Measurements from ENCODE around the gene NOS3. TPM values are rescaled to one million over a fixed set of nuclear protein-coding genes. Genes with fewer than 3 reads are reported as not detected.

NOS3 gene
- total and polyA plus RNA-seq, 12 donors: 10.0 to 53.3 (median 13.3) TPM

DNA sequence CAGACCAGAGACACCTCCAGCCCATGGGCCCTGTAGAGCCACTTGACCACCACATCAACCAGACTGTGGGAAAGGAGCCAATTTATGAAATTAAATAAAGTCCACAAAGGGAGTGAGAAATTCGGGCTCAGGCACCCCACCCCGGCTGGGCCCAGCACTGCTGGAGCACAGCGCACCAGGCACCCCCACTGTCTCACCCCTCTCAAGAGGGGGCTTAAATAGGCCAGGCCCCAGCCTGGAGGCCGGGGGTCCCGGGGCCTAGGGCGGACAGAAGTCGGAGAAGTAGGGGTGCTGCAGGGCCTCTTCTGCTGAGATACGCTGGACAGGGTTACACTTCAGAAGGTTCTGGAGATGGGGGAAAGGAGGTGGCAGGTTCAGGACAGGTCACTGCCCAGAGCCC, 62.9 kb downstream of the NOS3 start:
- ATAC-seq (no peak), DNase-seq (no peak)
- H3K27ac ChIP-seq: no peak overlapping the region
- WGBS, 2 donors: 84 to 98% methylated on average over 8 of the region's 8 CpGs
- TF ChIP-seq, protein P1, sequence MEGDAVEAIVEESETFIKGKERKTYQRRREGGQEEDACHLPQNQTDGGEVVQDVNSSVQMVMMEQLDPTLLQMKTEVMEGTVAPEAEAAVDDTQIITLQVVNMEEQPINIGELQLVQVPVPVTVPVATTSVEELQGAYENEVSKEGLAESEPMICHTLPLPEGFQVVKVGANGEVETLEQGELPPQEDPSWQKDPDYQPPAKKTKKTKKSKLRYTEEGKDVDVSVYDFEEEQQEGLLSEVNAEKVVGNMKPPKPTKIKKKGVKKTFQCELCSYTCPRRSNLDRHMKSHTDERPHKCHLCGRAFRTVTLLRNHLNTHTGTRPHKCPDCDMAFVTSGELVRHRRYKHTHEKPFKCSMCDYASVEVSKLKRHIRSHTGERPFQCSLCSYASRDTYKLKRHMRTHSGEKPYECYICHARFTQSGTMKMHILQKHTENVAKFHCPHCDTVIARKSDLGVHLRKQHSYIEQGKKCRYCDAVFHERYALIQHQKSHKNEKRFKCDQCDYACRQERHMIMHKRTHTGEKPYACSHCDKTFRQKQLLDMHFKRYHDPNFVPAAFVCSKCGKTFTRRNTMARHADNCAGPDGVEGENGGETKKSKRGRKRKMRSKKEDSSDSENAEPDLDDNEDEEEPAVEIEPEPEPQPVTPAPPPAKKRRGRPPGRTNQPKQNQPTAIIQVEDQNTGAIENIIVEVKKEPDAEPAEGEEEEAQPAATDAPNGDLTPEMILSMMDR (IDR thresholded peaks at IDR 0.05): no peak
- peaks cover 0 to 7% (median 0%) of the 10 kb centered on the region in 9 donors for H3K36me3 ChIP-seq
- H3K27me3 ChIP-seq: peaks cover 0 to 15% (median 0%) of the 10 kb centered on the region in 7 donors
- intact Hi-C loops (cut with DNase I): loop anchor here in 1 of 10 donors (10.0 kb wide), 1 partner anchor 61 kb away; no protein-coding TSS in a partner anchor
- H3K9me3 ChIP-seq: no peaks in the 10 kb centered on the region
- H3K4me1 ChIP-seq: peaks cover 14 to 28% (median 23%) of the 10 kb centered on the region in 9 donors
- no peak overlapping the region for H3K4me3 ChIP-seq

DNA sequence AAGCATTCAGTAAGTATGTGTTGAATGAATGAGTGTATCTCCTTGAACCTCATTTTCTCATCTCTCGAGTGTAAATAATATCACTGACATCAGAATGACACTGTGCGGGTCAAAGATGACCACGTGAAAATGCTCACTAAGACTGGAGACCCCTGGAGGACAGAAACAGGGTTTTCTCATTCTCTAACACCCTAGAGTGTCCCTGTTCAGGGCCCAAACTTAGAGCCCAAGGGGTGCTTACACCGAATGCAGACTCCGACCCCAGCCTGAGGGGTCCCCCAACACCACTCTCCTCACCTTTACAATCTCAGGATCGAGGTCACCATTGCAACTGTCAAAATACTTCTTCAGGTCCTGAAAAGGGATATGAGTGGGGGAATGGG, 65.5 kb downstream of the NOS3 start:
- WGBS, 2 donors: 87 to 91% methylated on average over 6 of the region's 6 CpGs
- Histone ChIP-seq H3K9me3 (no peaks in the 10 kb centered on the region), H3K4me1 (peaks cover 22 to 40% (median 33%) of the 10 kb centered on the region in 9 donors), H3K36me3 (peaks cover 0 to 7% (median 0%) of the 10 kb centered on the region in 9 donors), H3K4me3 (no peak overlapping the region), H3K27ac (no peak overlapping the region), H3K27me3 (no peaks in the 10 kb centered on the region)
- ATAC-seq (no peak), DNase-seq (no peak)
- intact Hi-C loops (cut with DNase I): loop anchor here in 2 of 10 donors (2.0 to 10.0 kb wide), 2 partner anchors 25 to 59 kb away; no protein-coding TSS in a partner anchor
- TF ChIP-seq, protein P1 (IDR thresholded peaks at IDR 0.05): no peak

- Histone ChIP-seq H3K9me3 (no peaks in the 10 kb centered on the region), H3K27me3 (no peaks in the 10 kb centered on the region), H3K4me3 (peak overlapping the region; percentile 7 to 95 (median 74)), H3K36me3 (peaks cover 0 to 10% (median 0%) of the 10 kb centered on the region in 9 donors), H3K27ac (peak overlapping the region in 1 of 10 donors; percentile 98), H3K4me1 (peaks cover 26 to 42% (median 38%) of the 10 kb centered on the region in 9 donors)
- TF ChIP-seq, protein P1 (IDR thresholded peaks at IDR 0.05): no peak
- WGBS, 2 donors: 40 to 41% methylated on average over 29 of the region's 29 CpGs
- ATAC-seq (no peak), DNase-seq (no peak)
- intact Hi-C loops (cut with DNase I): loop anchor here in 2 of 10 donors (2.0 to 10.0 kb wide), 2 partner anchors 26 to 58 kb away; no protein-coding TSS in a partner anchor
Measured at GRCh38 chr7:151056666-151057505, 66.1 kb downstream of the NOS3 start.

DNA sequence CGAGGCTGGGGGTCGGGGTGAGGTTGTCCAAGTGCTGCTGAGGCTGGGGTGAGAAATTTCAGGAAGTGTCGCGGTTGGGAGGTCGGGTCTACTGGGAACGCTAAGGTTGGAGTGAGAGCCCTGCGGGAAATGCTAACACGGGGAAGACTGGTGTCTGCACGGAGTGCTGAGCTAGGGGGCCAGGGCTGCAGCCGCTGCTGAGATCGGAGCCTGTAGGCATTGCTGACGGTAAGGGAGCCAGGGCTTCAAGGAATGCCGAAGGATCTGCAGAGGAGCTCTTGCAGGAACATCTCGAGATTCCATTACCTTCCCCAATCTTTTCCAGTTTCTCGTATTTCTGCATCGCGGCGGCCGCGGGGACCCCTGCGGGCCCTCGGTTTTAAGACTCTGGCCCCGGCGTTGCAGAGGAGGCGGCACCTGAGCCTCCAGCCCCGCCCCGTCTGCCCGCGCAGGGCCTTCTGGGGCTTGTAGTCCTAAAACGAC, 66.7 kb downstream of the NOS3 start, which contains the start of gene CDK5:
CDK5 (minus strand) TSS at position 392 of the 483 bp plus-strand sequence; CDS start at position 343, 49 bp downstream.
- ATAC-seq: peak in 5 of 8 donors; percentile 0 to 1 (median 1)
- WGBS, 2 donors: 0 to 1% methylated on average over 30 of the region's 30 CpGs

More for the DNA sequence above, 66.7 kb downstream of the NOS3 start, which contains the start of gene CDK5:
- intact Hi-C loops (cut with DNase I): loop anchor here in 2 of 10 donors (2.0 to 10.0 kb wide), 2 partner anchors 27 to 57 kb away; no protein-coding TSS in a partner anchor
- TF ChIP-seq, protein P1 (IDR thresholded peaks at IDR 0.05): no peak
- Histone ChIP-seq H3K4me1 (peaks cover 30 to 49% (median 45%) of the 10 kb centered on the region in 9 donors), H3K27me3 (no peaks in the 10 kb centered on the region), H3K27ac (peak within 1 kb of the TSS; percentile 94 to 98 (median 97)), H3K4me3 (peak within 1 kb of the TSS; percentile 22 to 95 (median 88)), H3K9me3 (no peaks in the 10 kb centered on the region), H3K36me3 (peaks cover 0 to 12% (median 0%) of the 10 kb centered on the region in 9 donors)
- no peak for DNase-seq

All from heart right ventricle (tissue), 16 donors.